G401 (cell line): Measurements from ENCODE around the gene LCMT1. TPM values are rescaled to one million over a fixed set of nuclear protein-coding genes. Genes with fewer than 3 reads are reported as not detected.
"Not testable (repeated sequence)": the region's sequence is repeated elsewhere in the genome, so short reads cannot be mapped to it uniquely, and the experiment has no call there.

ENCODE experiments used
- DNase-seq: peaks from one replicate; pipeline ENCODE4 v3.0.0-alpha.2; 2015; ENCODE audit warnings: low spot score
- in situ Hi-C: cut with HindIII; loops from 2 replicates; pipeline ENCODE4 v1.10.0; 2016; ENCODE audit warnings: low sequenced_read_pairs, mixed read lengths
- total RNA-seq: library from RNA; depleted of rRNA; stranded (reverse); fragments of >200 nt; shearing (Covaris generic); gene quantifications from 2 replicates; pipeline ENCODE4 v1.2.3, GENCODE V29; 2014

Gene LCMT1
- total RNA-seq, 1 experiment from 2014 or later = 108 TPM

- in situ Hi-C loops = no loop called here
- DNase-seq = no peak
These were observed 65.9 kb downstream of the LCMT1 start for GRCh38 chr16:25177512-25177830.

GRCh38 chr16:25177831-25178688 lies 66.5 kb downstream of the LCMT1 start:
- DNase-seq = peak; percentile 32
- in situ Hi-C loops = no loop called here

GRCh38 chr16:25181236-25181635 lies 69.7 kb downstream of the LCMT1 start:
- in situ Hi-C loops, DNase-seq: not testable (repeated sequence)

GRCh38 chr16:25184771-25185170 lies 73.2 kb downstream of the LCMT1 start:
- no peak for DNase-seq
- in situ Hi-C loops = no loop called here

GRCh38 chr16:25187491-25187795 lies 75.9 kb downstream of the LCMT1 start:
- in situ Hi-C loops = no loop called here
- no peak for DNase-seq

- in situ Hi-C loops = no loop called here
- DNase-seq = no peak
These were observed 77.8 kb downstream of the LCMT1 start for GRCh38 chr16:25189305-25189704.

- peak; percentile 22 for DNase-seq
- in situ Hi-C loops = no loop called here
These were observed 80.6 kb downstream of the LCMT1 start for GRCh38 chr16:25192096-25192495.

GRCh38 chr16:25194273-25194878 lies 82.8 kb downstream of the LCMT1 start:
- in situ Hi-C loops = no loop called here
- no peak for DNase-seq

GRCh38 chr16:25198021-25198420 lies 86.5 kb downstream of the LCMT1 start:
- in situ Hi-C loops = no loop called here
- no peak for DNase-seq

GRCh38 chr16:25199457-25199856 lies 87.9 kb downstream of the LCMT1 start:
- DNase-seq = no peak
- in situ Hi-C loops = no loop called here

- in situ Hi-C loops = no loop called here
- DNase-seq = no peak
These were observed 99.2 kb downstream of the LCMT1 start for GRCh38 chr16:25210758-25211157.

GRCh38 chr16:25212636-25213035 lies 101.1 kb downstream of the LCMT1 start:
- DNase-seq = no peak
- in situ Hi-C loops = no loop called here

GRCh38 chr16:25213709-25214397 lies 102.3 kb downstream of the LCMT1 start:
- no peak for DNase-seq
- in situ Hi-C loops = no loop called here

- DNase-seq = no peak
- in situ Hi-C loops = no loop called here
These were observed 105.6 kb downstream of the LCMT1 start for GRCh38 chr16:25217112-25217511.

GRCh38 chr16:25217921-25218320 lies 106.4 kb downstream of the LCMT1 start:
- in situ Hi-C loops = no loop called here

GRCh38 chr16:25219070-25219737 lies 107.7 kb downstream of the LCMT1 start:
- in situ Hi-C loops = no loop called here
- DNase-seq = no peak

More at GRCh38 chr16:25217921-25218320, 106.4 kb downstream of the LCMT1 start:
- no peak for DNase-seq

- no peak for DNase-seq
- in situ Hi-C loops = no loop called here
These were observed 111.4 kb downstream of the LCMT1 start for GRCh38 chr16:25222959-25223358.

GRCh38 chr16:25223964-25224363 lies 112.4 kb downstream of the LCMT1 start:
- DNase-seq = no peak

GRCh38 chr16:25224731-25225319 lies 113.3 kb downstream of the LCMT1 start:
- DNase-seq = no peak
- in situ Hi-C loops = no loop called here

More at GRCh38 chr16:25223964-25224363, 112.4 kb downstream of the LCMT1 start:
- in situ Hi-C loops = no loop called here
